Measurements from ENCODE around the gene OGDH. TPM values are rescaled to one million over a fixed set of nuclear protein-coding genes. Genes with fewer than 3 reads are reported as not detected.
"Not testable (repeated sequence)": the region's sequence is repeated elsewhere in the genome, so short reads cannot be mapped to it uniquely, and the experiment has no call there.

Gene OGDH
- total and polyA plus RNA-seq, 2 experiments from 2014 or later, result 13.5 to 76.9 TPM

DNA sequence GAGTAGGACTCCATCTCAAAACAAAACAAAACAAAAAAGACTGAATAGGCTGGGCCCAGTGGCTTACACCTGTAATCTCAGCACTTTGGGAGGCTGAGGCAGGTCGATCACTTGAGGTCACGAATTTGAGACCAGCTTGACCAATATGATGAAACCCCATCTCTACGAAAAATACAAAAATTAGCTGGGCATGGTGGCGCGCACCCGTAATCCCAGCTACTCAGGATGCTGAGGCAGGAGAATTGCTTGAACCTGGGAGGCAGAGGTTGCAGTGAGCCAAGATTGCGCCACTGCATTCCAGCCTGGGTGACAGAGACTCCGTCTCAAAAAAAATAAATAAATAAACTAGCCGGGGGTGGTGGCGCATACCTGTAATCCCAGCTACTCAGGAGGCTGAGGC is 97.0 kb downstream of the OGDH start:
- not testable (repeated sequence) for ATAC-seq, H3K27ac Mint-ChIP-seq

DNA sequence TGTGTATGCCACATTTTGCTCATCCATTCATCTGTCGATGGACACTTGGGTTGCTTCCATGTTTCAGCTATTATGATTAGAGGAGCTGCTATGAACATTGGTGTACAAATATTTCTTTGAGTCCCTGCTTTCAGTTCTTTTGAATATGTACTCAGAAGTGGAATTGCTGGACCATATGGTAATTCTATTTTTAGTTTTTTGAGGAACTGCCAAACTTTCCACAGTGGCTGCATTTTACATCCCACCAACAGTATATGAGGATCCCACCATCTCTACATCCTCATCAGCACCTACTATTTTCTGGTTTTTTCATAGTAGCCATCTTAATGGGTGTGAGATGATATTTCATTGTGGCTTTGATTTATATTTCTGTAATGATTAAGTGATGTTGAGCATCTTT is 97.5 kb downstream of the OGDH start:
- Histone ChIP-seq H3K4me2 (no peak overlapping the region), H2AFZ (no peak overlapping the region), H3K9me2 (ENCODE audit: insufficient read depth) (no peaks in the 10 kb centered on the region), H3K27ac (ENCODE audit: low read depth) (no peak overlapping the region), H3K79me2 (replicated peaks; ENCODE audit: insufficient read depth) (no peaks in the 10 kb centered on the region), H3F3A (replicated peaks; ENCODE audit: low read depth) (no peaks in the 10 kb centered on the region), H3K27me3 (ENCODE audit: insufficient read depth) (no peaks in the 10 kb centered on the region), H4K20me1 (replicated peaks; ENCODE audit: insufficient read depth) (no peaks in the 10 kb centered on the region), H3K4me1 (ENCODE audit: insufficient read depth) (no peaks in the 10 kb centered on the region), H3K4me3 (no peak overlapping the region), H3K36me3 (ENCODE audit: insufficient read depth) (0 out of 2 replicates have a peak, but pooled peaks cover 4% of the 10 kb centered on the region)
- TF ChIP-seq, protein P1, sequence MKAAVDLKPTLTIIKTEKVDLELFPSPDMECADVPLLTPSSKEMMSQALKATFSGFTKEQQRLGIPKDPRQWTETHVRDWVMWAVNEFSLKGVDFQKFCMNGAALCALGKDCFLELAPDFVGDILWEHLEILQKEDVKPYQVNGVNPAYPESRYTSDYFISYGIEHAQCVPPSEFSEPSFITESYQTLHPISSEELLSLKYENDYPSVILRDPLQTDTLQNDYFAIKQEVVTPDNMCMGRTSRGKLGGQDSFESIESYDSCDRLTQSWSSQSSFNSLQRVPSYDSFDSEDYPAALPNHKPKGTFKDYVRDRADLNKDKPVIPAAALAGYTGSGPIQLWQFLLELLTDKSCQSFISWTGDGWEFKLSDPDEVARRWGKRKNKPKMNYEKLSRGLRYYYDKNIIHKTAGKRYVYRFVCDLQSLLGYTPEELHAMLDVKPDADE (IDR thresholded peaks at IDR 0.05), result no peak
- TF ChIP-seq, protein P2, sequence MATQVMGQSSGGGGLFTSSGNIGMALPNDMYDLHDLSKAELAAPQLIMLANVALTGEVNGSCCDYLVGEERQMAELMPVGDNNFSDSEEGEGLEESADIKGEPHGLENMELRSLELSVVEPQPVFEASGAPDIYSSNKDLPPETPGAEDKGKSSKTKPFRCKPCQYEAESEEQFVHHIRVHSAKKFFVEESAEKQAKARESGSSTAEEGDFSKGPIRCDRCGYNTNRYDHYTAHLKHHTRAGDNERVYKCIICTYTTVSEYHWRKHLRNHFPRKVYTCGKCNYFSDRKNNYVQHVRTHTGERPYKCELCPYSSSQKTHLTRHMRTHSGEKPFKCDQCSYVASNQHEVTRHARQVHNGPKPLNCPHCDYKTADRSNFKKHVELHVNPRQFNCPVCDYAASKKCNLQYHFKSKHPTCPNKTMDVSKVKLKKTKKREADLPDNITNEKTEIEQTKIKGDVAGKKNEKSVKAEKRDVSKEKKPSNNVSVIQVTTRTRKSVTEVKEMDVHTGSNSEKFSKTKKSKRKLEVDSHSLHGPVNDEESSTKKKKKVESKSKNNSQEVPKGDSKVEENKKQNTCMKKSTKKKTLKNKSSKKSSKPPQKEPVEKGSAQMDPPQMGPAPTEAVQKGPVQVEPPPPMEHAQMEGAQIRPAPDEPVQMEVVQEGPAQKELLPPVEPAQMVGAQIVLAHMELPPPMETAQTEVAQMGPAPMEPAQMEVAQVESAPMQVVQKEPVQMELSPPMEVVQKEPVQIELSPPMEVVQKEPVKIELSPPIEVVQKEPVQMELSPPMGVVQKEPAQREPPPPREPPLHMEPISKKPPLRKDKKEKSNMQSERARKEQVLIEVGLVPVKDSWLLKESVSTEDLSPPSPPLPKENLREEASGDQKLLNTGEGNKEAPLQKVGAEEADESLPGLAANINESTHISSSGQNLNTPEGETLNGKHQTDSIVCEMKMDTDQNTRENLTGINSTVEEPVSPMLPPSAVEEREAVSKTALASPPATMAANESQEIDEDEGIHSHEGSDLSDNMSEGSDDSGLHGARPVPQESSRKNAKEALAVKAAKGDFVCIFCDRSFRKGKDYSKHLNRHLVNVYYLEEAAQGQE (IDR thresholded peaks at IDR 0.05; ENCODE audit: unreplicated experiment), result no peak
- TF ChIP-seq CREB1 (CRISPR knock-in tag; IDR thresholded peaks at IDR 0.05; ENCODE audit: low read depth), result no peak
- TF ChIP-seq, protein P3, sequence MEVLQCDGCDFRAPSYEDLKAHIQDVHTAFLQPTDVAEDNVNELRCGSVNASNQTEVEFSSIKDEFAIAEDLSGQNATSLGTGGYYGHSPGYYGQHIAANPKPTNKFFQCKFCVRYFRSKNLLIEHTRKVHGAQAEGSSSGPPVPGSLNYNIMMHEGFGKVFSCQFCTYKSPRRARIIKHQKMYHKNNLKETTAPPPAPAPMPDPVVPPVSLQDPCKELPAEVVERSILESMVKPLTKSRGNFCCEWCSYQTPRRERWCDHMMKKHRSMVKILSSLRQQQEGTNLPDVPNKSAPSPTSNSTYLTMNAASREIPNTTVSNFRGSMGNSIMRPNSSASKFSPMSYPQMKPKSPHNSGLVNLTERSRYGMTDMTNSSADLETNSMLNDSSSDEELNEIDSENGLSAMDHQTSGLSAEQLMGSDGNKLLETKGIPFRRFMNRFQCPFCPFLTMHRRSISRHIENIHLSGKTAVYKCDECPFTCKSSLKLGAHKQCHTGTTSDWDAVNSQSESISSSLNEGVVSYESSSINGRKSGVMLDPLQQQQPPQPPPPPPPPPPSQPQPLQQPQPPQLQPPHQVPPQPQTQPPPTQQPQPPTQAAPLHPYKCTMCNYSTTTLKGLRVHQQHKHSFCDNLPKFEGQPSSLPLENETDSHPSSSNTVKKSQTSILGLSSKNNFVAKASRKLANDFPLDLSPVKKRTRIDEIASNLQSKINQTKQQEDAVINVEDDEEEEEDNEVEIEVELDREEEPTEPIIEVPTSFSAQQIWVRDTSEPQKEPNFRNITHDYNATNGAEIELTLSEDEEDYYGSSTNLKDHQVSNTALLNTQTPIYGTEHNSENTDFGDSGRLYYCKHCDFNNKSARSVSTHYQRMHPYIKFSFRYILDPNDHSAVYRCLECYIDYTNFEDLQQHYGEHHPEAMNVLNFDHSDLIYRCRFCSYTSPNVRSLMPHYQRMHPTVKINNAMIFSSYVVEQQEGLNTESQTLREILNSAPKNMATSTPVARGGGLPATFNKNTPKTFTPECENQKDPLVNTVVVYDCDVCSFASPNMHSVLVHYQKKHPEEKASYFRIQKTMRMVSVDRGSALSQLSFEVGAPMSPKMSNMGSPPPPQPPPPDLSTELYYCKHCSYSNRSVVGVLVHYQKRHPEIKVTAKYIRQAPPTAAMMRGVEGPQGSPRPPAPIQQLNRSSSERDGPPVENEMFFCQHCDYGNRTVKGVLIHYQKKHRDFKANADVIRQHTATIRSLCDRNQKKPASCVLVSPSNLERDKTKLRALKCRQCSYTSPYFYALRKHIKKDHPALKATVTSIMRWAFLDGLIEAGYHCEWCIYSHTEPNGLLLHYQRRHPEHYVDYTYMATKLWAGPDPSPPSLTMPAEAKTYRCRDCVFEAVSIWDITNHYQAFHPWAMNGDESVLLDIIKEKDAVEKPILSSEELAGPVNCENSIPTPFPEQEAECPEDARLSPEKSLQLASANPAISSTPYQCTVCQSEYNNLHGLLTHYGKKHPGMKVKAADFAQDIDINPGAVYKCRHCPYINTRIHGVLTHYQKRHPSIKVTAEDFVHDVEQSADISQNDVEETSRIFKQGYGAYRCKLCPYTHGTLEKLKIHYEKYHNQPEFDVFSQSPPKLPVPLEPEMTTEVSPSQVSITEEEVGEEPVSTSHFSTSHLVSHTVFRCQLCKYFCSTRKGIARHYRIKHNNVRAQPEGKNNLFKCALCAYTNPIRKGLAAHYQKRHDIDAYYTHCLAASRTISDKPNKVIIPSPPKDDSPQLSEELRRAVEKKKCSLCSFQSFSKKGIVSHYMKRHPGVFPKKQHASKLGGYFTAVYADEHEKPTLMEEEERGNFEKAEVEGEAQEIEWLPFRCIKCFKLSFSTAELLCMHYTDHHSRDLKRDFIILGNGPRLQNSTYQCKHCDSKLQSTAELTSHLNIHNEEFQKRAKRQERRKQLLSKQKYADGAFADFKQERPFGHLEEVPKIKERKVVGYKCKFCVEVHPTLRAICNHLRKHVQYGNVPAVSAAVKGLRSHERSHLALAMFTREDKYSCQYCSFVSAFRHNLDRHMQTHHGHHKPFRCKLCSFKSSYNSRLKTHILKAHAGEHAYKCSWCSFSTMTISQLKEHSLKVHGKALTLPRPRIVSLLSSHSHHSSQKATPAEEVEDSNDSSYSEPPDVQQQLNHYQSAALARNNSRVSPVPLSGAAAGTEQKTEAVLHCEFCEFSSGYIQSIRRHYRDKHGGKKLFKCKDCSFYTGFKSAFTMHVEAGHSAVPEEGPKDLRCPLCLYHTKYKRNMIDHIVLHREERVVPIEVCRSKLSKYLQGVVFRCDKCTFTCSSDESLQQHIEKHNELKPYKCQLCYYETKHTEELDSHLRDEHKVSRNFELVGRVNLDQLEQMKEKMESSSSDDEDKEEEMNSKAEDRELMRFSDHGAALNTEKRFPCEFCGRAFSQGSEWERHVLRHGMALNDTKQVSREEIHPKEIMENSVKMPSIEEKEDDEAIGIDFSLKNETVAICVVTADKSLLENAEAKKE (CRISPR knock-in tag; IDR thresholded peaks at IDR 0.05), result no peak
- TF ChIP-seq, protein P4, sequence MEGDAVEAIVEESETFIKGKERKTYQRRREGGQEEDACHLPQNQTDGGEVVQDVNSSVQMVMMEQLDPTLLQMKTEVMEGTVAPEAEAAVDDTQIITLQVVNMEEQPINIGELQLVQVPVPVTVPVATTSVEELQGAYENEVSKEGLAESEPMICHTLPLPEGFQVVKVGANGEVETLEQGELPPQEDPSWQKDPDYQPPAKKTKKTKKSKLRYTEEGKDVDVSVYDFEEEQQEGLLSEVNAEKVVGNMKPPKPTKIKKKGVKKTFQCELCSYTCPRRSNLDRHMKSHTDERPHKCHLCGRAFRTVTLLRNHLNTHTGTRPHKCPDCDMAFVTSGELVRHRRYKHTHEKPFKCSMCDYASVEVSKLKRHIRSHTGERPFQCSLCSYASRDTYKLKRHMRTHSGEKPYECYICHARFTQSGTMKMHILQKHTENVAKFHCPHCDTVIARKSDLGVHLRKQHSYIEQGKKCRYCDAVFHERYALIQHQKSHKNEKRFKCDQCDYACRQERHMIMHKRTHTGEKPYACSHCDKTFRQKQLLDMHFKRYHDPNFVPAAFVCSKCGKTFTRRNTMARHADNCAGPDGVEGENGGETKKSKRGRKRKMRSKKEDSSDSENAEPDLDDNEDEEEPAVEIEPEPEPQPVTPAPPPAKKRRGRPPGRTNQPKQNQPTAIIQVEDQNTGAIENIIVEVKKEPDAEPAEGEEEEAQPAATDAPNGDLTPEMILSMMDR (conservative IDR thresholded peaks at IDR 0.05; ENCODE audit: low read depth in 2 of 2), result no peak
- H3K4me3 Mint-ChIP-seq, result no peak overlapping the region
- no peaks in the 10 kb centered on the region for H3K4me1 Mint-ChIP-seq
- H3K9me3 Mint-ChIP-seq, result no peaks in the 10 kb centered on the region; the same call in 2 of the 3 replicates
- ATAC-seq (no peak), DNase-seq (ENCODE audit: low spot score) (no peak)
- H3K27me3 Mint-ChIP-seq (ENCODE audit: insufficient read depth, low read depth, poor library complexity), result peaks cover 18% of the 10 kb centered on the region
- H3K27ac Mint-ChIP-seq, result no peak overlapping the region
- peaks cover 53% of the 10 kb centered on the region for H3K36me3 Mint-ChIP-seq (ENCODE audit: low read depth)

More for the DNA sequence above, 97.0 kb downstream of the OGDH start:
- Mint-ChIP-seq H3K27me3 (ENCODE audit: insufficient read depth, low read depth, poor library complexity) (peaks cover 18% of the 10 kb centered on the region), H3K36me3 (ENCODE audit: low read depth) (peaks cover 55% of the 10 kb centered on the region)
- not testable (repeated sequence) for H3K27ac ChIP-seq (ENCODE audit: low read depth); H2AFZ ChIP-seq; H3K9me2 ChIP-seq (ENCODE audit: insufficient read depth); H4K20me1 ChIP-seq (replicated peaks; ENCODE audit: insufficient read depth); H3K79me2 ChIP-seq (replicated peaks; ENCODE audit: insufficient read depth); H3F3A ChIP-seq (replicated peaks; ENCODE audit: low read depth); H3K36me3 ChIP-seq (ENCODE audit: insufficient read depth); H3K4me3 Mint-ChIP-seq; H3K4me3 ChIP-seq; H3K4me1 ChIP-seq (ENCODE audit: insufficient read depth); H3K27me3 ChIP-seq (ENCODE audit: insufficient read depth); H3K4me1 Mint-ChIP-seq; H3K9me3 Mint-ChIP-seq; H3K4me2 ChIP-seq; DNase-seq (ENCODE audit: low spot score)

All from GM23338 (cell line).